NT2/D1 (cell line): ENCODE measurements around the gene NARF.
A peak's percentile ranks its signal among the peaks of the same experiment; 100 is the strongest.

ENCODE experiments used
- DNase-seq: peaks from one replicate; pipeline ENCODE4 v3.0.0-alpha.2; 2011; ENCODE audit warnings: low read depth, low spot score
- H3K27me3 ChIP-seq: 2 replicates; pipeline ENCODE4 v1.6.0; 2011; ENCODE audit warnings: mild to moderate bottlenecking; ENCODE audit not compliant: insufficient read length, insufficient read depth
- H3K36me3 ChIP-seq: 2 replicates; pipeline ENCODE4 v1.6.1; 2011; ENCODE audit warnings: mild to moderate bottlenecking, low read length, mixed read lengths; ENCODE audit not compliant: insufficient read depth, insufficient read length
- H3K4me1 ChIP-seq: 2 replicates; pipeline ENCODE4 v1.5.1; 2011; ENCODE audit not compliant: insufficient read depth, insufficient read length
- H3K4me3 ChIP-seq: 2 replicates; pipeline ENCODE4 v1.5.1; 2011; ENCODE audit warnings: low read depth; ENCODE audit not compliant: insufficient read length
- H3K9ac ChIP-seq: 2 replicates; pipeline ENCODE4 v1.6.0; 2011; ENCODE audit warnings: low read depth; ENCODE audit not compliant: insufficient read length
- H3K9me3 ChIP-seq: 2 replicates; pipeline ENCODE4 v1.5.1; 2011; ENCODE audit warnings: mild to moderate bottlenecking, low read length; ENCODE audit not compliant: insufficient read depth
- SUZ12 ChIP-seq: IDR thresholded peaks from 2 replicates; pipeline ENCODE4 v1.6.1; 2011; ENCODE audit not compliant: insufficient read length, insufficient read depth; ENCODE audit errors: extremely low read depth
- YY1 ChIP-seq: IDR thresholded peaks from 2 replicates; pipeline ENCODE4 v1.6.1; 2011; ENCODE audit not compliant: insufficient read length, insufficient read depth
- ZNF274 ChIP-seq: IDR thresholded peaks from 2 replicates; pipeline ENCODE4 v1.6.1; 2011; ENCODE audit warnings: mild to moderate bottlenecking, low read depth, low read length

Gene NARF

DNA sequence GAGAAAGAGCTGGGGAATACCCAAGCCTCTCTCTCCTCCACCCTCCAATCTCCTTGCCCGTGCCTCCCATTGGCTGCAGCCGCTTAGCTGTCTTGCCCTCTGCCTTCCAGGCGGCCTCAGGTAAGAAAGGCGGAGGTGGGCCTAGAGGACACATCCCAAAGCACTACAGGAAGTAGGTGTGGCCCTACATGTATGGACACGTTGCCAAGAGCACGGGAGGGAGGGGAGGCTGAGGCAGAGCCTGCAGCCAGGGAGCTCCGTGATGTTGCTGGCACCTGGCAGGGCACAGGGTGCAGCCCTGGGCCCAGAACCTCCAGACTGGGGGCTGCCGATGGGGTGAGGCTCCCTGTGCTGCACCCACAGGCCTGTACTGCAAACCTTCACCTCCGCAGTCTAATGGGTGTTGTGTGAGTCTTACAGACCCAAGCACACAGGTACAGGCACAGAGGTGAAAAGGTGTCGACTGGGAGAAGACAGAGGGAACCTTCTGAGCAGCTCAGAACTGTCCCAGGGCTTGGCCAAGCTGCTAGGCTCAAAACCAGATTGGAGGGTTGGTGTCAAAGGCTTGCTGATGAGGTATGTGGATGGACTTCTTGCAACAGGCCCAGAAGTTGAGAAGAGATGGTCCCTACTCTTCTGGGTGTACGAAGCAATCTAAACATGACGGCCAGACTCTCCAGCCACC is 37.4 kb downstream of the NARF start:
- DNase-seq: no peak
- no peak for TF ChIP-seq SUZ12
- no peak for TF ChIP-seq ZNF274
- no peak for TF ChIP-seq YY1
- Histone ChIP-seq H3K9ac (peak overlapping the region; percentile 23), H3K36me3 (no peaks in the 10 kb centered on the region), H3K27me3 (peaks cover 23% of the 10 kb centered on the region), H3K4me1 (peaks cover 20% of the 10 kb centered on the region), H3K4me3 (no peak overlapping the region), H3K9me3 (no peaks in the 10 kb centered on the region)

DNA sequence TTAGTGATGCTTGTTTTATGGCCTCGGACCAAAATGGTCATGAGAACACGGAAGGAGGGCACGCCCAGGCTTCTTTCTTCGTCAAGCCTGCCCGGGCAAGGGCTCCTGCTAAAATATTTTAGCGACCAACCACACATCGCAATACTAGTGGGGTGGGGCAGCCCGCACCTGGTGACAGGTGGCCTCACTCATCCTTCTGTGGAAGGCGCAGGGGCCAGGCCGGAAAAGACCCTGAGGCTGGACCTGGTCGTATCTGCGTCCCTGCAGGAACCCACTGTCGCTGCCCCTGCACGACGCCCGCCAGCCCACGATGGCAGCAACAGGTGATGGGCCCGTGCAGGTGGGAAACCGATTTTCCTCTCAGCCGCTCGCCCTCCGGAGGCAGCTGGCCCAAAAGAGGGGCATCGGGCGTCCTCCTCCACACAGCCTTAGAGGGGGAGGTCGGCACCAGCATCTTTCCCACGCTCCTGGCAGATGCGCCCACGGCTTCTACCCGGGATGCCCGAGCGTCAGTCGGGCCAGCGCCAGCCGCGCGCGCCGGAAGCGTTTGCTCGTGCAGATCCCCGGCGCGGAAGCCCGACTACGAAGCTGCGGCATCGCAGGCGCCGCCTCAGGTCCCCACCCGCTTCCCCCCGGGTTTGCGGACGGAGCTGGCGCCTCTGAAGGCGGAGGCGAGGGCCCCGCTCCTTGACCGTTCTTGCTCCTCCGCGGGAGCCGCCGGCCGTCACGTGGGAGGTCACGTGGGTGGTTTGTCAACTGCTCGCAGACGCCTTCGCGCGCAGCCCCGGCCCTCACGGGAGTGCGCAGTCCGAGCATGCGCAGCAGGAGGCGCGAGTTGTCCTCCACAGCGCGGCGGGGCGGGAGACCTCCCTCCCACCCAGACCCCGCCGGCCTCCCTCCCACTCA is 38.2 kb downstream of the NARF start:
- Histone ChIP-seq H3K4me3 (peak overlapping the region; percentile 48), H3K9me3 (no peaks in the 10 kb centered on the region), H3K9ac (peak overlapping the region; percentile 76), H3K36me3 (no peaks in the 10 kb centered on the region), H3K27me3 (peaks cover 23% of the 10 kb centered on the region), H3K4me1 (peaks cover 20% of the 10 kb centered on the region)
- DNase-seq: peak; percentile 66
- TF ChIP-seq YY1 (no peak), ZNF274 (no peak), SUZ12 (no peak)

DNA sequence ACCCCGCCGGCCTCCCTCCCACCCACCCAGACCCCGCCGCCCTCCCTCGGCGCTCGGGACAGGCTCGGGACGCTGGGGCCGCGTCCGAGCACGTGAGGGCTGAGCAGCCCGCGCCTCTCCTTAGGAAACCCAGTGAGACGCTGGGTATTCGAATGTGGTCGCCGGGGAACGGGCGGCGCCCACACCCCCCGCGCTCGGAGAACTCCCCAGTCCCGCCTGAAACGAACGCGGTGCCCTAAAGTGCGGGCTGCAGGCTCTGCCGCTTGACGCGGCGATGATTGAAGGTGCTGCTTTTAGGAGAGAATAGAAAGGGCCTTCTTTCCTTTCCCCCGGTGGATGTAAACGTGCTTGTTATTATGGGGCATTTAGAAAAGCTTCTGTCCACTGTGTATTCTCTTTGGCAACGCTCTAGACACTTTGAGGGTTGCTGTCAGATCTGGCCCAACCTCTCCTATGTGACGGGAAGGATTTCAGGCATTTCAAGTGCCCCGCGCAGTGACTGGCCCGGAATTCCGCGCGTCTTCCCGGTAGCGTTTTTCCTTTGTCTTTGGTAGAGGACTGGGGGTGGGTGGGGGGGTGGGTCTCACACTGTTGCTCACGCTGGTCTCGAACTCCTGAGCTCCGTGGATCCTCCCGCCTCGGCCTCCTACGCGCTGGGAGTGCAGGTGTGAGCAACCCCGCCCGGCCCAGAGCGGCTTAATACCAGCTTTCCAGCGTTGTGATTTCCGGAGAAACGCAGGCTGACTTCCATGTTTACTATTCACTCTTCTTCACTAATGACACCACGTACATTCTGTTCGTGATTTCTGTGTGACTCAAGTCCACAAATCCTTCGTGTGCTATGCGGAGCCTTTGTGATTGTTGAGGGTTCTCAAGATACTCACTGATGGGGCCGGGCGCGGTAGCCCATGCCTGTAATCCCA is 39.2 kb downstream of the NARF start:
- TF ChIP-seq ZNF274 (no peak), YY1 (no peak), SUZ12 (no peak)
- no peaks in the 10 kb centered on the region for H3K36me3 ChIP-seq
- peak overlapping the region; percentile 43 for H3K4me3 ChIP-seq
- DNase-seq: no peak
- peaks cover 23% of the 10 kb centered on the region for H3K27me3 ChIP-seq
- peak overlapping the region; percentile 87 for H3K9ac ChIP-seq
- H3K4me1 ChIP-seq: peaks cover 20% of the 10 kb centered on the region
- no peaks in the 10 kb centered on the region for H3K9me3 ChIP-seq

DNA sequence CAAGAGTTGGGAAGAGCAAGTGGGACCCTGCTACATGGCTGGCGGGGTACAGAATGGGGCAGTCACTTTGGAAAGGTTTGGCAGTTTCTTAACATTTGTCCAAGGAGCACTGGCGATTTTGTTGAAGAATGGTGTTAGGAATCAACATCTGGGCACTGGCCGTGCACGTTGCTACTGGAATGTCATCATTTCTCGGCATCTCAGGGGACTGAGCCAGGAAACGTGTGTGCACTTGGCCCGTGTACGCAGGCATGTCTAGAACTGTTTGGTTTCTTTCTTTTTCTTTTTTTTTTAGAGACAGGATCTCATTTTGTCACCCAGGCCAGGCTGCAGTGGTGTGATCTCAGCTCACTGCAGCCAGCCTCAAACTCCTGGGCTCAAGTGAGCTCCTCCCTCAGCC is 43.7 kb downstream of the NARF start:
- Histone ChIP-seq H3K4me1 (peaks cover 9% of the 10 kb centered on the region), H3K36me3 (no peaks in the 10 kb centered on the region), H3K27me3 (peaks cover 7% of the 10 kb centered on the region), H3K9me3 (no peaks in the 10 kb centered on the region), H3K4me3 (no peak overlapping the region), H3K9ac (no peak overlapping the region)
- DNase-seq: no peak
- TF ChIP-seq SUZ12: no peak
- no peak for TF ChIP-seq ZNF274
- TF ChIP-seq YY1: no peak

DNA sequence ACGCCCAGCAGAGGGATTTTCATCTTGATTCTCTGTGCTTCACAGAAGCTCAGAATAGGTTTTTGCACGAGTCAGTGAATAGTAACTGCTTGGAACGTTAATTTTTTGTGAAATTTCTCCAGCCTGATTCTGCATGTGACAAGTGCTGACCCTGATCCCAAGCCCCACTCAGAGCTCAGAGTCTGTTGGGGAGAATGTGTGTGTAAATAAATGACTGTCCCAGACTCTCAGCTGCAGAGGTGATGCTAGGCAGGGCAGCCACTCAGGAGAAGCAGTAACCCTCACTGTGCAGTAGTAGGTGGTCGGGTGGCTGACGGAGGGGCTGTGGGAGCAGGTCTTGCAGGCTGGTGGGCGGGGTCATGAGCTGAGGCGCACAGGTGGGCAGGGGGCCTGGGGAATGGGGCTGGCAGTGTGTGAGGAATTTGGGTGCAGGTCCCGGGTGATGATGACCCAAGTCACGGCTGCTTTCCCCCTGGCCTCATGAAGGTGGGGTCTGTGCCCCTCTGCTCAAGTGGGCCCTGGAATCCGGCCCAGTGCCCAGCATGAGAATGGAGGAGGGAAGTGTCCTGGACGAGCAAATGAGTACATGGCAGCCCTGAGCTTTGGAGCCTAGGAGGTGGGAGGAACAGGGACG is 44.7 kb downstream of the NARF start:
- Histone ChIP-seq H3K9me3 (no peaks in the 10 kb centered on the region), H3K9ac (no peak overlapping the region), H3K4me1 (peaks cover 9% of the 10 kb centered on the region), H3K27me3 (peaks cover under 1% of the 10 kb centered on the region), H3K36me3 (no peaks in the 10 kb centered on the region), H3K4me3 (no peak overlapping the region)
- DNase-seq: no peak
- no peak for TF ChIP-seq YY1
- TF ChIP-seq SUZ12: no peak
- TF ChIP-seq ZNF274: no peak

DNA sequence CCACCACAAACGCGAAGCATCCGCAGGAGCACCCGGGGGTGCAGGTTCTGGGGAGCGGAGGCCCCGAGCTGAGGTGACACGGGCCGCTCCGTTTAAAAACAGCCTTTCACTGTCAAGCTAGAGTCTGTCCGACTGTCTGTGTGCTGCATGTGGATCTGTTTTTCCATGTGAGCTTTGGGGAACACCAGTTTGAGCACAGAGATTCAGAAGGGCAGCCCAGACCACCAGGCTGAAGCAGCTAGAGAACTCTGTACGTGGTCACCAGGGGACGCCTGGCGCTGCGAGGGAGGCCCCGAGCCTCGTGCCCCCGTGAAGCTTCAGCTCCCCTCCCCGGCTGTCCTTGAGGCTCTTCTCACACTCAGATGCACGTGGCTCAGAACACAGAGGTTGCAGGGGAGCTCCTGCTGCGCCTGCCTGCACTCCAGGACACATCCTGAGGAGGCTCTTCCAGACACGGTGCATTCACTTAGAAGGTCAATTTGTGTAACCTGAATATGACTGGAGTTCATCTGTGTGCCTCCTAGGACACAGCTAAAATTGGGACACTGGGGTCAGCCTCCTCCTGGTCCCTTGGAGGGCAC is 45.3 kb downstream of the NARF start:
- H3K4me3 ChIP-seq: no peak overlapping the region
- H3K9me3 ChIP-seq: no peaks in the 10 kb centered on the region
- H3K4me1 ChIP-seq: peaks cover 9% of the 10 kb centered on the region
- no peak for DNase-seq
- H3K36me3 ChIP-seq: no peaks in the 10 kb centered on the region
- TF ChIP-seq SUZ12 (no peak), ZNF274 (no peak), YY1 (no peak)
- no peaks in the 10 kb centered on the region for H3K27me3 ChIP-seq
- no peak overlapping the region for H3K9ac ChIP-seq
